ENCODE data around the gene MCF2L2.

GRCh38 chr3:183401678-183402077 is 26.7 kb downstream of the MCF2L2 start:
- no peak for TF ChIP-seq ZNF76 (tag by site-specific recombination; IDR thresholded peaks at IDR 0.05; ENCODE audit: borderline replicate concordance, low read depth)
- TF ChIP-seq, protein P1, sequence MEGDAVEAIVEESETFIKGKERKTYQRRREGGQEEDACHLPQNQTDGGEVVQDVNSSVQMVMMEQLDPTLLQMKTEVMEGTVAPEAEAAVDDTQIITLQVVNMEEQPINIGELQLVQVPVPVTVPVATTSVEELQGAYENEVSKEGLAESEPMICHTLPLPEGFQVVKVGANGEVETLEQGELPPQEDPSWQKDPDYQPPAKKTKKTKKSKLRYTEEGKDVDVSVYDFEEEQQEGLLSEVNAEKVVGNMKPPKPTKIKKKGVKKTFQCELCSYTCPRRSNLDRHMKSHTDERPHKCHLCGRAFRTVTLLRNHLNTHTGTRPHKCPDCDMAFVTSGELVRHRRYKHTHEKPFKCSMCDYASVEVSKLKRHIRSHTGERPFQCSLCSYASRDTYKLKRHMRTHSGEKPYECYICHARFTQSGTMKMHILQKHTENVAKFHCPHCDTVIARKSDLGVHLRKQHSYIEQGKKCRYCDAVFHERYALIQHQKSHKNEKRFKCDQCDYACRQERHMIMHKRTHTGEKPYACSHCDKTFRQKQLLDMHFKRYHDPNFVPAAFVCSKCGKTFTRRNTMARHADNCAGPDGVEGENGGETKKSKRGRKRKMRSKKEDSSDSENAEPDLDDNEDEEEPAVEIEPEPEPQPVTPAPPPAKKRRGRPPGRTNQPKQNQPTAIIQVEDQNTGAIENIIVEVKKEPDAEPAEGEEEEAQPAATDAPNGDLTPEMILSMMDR (tag by site-specific recombination; IDR thresholded peaks at IDR 0.05), result no peak
- no peak for TF ChIP-seq ZNF518A (tag by site-specific recombination; conservative IDR thresholded peaks at IDR 0.05; ENCODE audit: low read depth)
- no peak for TF ChIP-seq ZNF571 (tag by site-specific recombination; IDR thresholded peaks at IDR 0.05)
- no peak for TF ChIP-seq ZNF704 (tag by site-specific recombination; IDR thresholded peaks at IDR 0.05)
- TF ChIP-seq, protein P2, sequence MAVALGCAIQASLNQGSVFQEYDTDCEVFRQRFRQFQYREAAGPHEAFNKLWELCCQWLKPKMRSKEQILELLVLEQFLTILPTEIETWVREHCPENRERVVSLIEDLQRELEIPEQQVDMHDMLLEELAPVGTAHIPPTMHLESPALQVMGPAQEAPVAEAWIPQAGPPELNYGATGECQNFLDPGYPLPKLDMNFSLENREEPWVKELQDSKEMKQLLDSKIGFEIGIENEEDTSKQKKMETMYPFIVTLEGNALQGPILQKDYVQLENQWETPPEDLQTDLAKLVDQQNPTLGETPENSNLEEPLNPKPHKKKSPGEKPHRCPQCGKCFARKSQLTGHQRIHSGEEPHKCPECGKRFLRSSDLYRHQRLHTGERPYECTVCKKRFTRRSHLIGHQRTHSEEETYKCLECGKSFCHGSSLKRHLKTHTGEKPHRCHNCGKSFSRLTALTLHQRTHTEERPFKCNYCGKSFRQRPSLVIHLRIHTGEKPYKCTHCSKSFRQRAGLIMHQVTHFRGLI (tag by site-specific recombination; IDR thresholded peaks at IDR 0.05), result no peak
- TF ChIP-seq, protein P3, sequence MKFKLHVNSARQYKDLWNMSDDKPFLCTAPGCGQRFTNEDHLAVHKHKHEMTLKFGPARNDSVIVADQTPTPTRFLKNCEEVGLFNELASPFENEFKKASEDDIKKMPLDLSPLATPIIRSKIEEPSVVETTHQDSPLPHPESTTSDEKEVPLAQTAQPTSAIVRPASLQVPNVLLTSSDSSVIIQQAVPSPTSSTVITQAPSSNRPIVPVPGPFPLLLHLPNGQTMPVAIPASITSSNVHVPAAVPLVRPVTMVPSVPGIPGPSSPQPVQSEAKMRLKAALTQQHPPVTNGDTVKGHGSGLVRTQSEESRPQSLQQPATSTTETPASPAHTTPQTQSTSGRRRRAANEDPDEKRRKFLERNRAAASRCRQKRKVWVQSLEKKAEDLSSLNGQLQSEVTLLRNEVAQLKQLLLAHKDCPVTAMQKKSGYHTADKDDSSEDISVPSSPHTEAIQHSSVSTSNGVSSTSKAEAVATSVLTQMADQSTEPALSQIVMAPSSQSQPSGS (tag by site-specific recombination; IDR thresholded peaks at IDR 0.05; ENCODE audit: low read depth), result no peak
- TF ChIP-seq SP3 (tag by site-specific recombination; IDR thresholded peaks at IDR 0.05), result no peak
- TF ChIP-seq, protein P4, sequence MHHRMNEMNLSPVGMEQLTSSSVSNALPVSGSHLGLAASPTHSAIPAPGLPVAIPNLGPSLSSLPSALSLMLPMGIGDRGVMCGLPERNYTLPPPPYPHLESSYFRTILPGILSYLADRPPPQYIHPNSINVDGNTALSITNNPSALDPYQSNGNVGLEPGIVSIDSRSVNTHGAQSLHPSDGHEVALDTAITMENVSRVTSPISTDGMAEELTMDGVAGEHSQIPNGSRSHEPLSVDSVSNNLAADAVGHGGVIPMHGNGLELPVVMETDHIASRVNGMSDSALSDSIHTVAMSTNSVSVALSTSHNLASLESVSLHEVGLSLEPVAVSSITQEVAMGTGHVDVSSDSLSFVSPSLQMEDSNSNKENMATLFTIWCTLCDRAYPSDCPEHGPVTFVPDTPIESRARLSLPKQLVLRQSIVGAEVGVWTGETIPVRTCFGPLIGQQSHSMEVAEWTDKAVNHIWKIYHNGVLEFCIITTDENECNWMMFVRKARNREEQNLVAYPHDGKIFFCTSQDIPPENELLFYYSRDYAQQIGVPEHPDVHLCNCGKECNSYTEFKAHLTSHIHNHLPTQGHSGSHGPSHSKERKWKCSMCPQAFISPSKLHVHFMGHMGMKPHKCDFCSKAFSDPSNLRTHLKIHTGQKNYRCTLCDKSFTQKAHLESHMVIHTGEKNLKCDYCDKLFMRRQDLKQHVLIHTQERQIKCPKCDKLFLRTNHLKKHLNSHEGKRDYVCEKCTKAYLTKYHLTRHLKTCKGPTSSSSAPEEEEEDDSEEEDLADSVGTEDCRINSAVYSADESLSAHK (tag by site-specific recombination; IDR thresholded peaks at IDR 0.05), result no peak
- TF ChIP-seq SCRT2 (tag by site-specific recombination; IDR thresholded peaks at IDR 0.05), result no peak
- no peak for TF ChIP-seq ZFHX2 (tag by site-specific recombination; conservative IDR thresholded peaks at IDR 0.05)
- TF ChIP-seq PRDM10 (tag by site-specific recombination; IDR thresholded peaks at IDR 0.05), result no peak
